K562 (cell line): Measurements from ENCODE around the gene LRP3. TPM values are rescaled to one million over a fixed set of nuclear protein-coding genes. Genes with fewer than 3 reads are reported as not detected.

Experiments
- ATAC-seq: fragments of 200-7000 bp; cut with Tn5 transposase; 3 replicates; pipeline ENCODE4 v1.9.1; 2020; ENCODE audit warnings: moderate library complexity
- BruUV-seq: library from RNA; stranded (reverse); fragments of 400-500 nt; replicated peaks from 2 replicates; lab custom pipeline; 2021; lab: Mats Ljungman, UMichigan
- CTCF ChIA-PET: fragments of 300-600 bp; formaldehyde crosslinking; extraction: SDS; loops from one replicate; lab custom pipeline; 2021; ENCODE audit warnings: low intra/inter-chr PET ratio; lab: Yijun Ruan, JAX
- POLR2A ChIA-PET: fragments of 300-600, 350-650 bp; sonication (Branson Sonifier 250); formaldehyde crosslinking; extraction: SDS; loops from one replicate; lab custom pipeline; 2021; ENCODE audit warnings: antibody characterized with exemption, inconsistent platforms; lab: Yijun Ruan, JAX
- DNase-seq, 4 experiments: peaks; one replicate each; pipeline versions ENCODE4 v3.0.0 to v3.0.0-alpha.2; 2011 to 2018; ENCODE audit warnings: low spot score in 3 of 4, mixed read lengths in 3 of 4; ENCODE audit errors: extremely low read depth in 1 of 4
- FAIRE-seq: peaks from 2 replicates; lab custom pipeline; 2011; peaks lifted over from hg19 to GRCh38; lab: Jason Lieb, UNC
- H2AFZ ChIP-seq: 2 replicates; pipeline ENCODE4 v1.6.0; 2011; ENCODE audit warnings: low read depth, low read length, control low read depth, inconsistent platforms
- H3K27ac ChIP-seq: fragments of 200-600 bp; 3 replicates; pipeline ENCODE4 v1.8.0; 2011; ENCODE audit warnings: low read depth, mild to moderate bottlenecking, control low read depth, inconsistent platforms, low read length, moderate library complexity, mixed read lengths; ENCODE audit errors: extremely low read depth
- H3K27me3 ChIP-seq, 2 experiments: fragments of 300-600 bp in 1 of 2; 2 replicates in 1 of 2; 3 replicates in 1 of 2; pipeline versions ENCODE4 v1.6.0 to v1.8.0; 2011; ENCODE audit warnings: inconsistent platforms in 2 of 2, low read length in 2 of 2, mild to moderate bottlenecking in 1 of 2, mixed read lengths in 1 of 2, moderate library complexity in 1 of 2; ENCODE audit not compliant: control insufficient read depth in 2 of 2, insufficient read depth in 2 of 2
- H3K36me3 ChIP-seq: fragments of 300-600 bp; 3 replicates; pipeline ENCODE4 v1.8.0; 2011; ENCODE audit warnings: mild to moderate bottlenecking, low read length, inconsistent platforms; ENCODE audit not compliant: control insufficient read depth, insufficient read depth
- H3K4me1 ChIP-seq, 2 experiments: fragments of 200-600 bp in 1 of 2; replicated peaks in 1 of 2; 2 replicates in 1 of 2; 3 replicates in 1 of 2; pipeline versions ENCODE4 v1.5.1 to v1.8.0; 2011; ENCODE audit warnings: inconsistent platforms in 2 of 2, low read length in 2 of 2, mild to moderate bottlenecking in 1 of 2, mixed read lengths in 1 of 2, moderate library complexity in 1 of 2; ENCODE audit not compliant: control insufficient read depth in 2 of 2, insufficient read depth in 2 of 2
- H3K4me2 ChIP-seq: 2 replicates; pipeline ENCODE4 v1.6.1; 2011; ENCODE audit warnings: low read length, control low read depth, inconsistent platforms, mixed read lengths; ENCODE audit not compliant: insufficient read depth
- H3K4me3 ChIP-seq: fragments of 200-600 bp; sonication (generic), shearing (Covaris generic); 2 replicates; pipeline ENCODE4 v1.5.1; 2016; ENCODE audit warnings: control low read depth, inconsistent platforms
- H3K79me2 ChIP-seq: fragments of 200-600 bp; 3 replicates; pipeline ENCODE4 v1.8.0; 2011; ENCODE audit warnings: low read length, inconsistent platforms; ENCODE audit not compliant: control insufficient read depth, insufficient read depth
- H3K9ac ChIP-seq, 2 experiments: 2 replicates each; pipeline versions ENCODE4 v1.6.0 to v1.6.1; 2011; ENCODE audit warnings: low read depth in 2 of 2, low read length in 2 of 2, control low read depth in 1 of 2, inconsistent platforms in 1 of 2, mild to moderate bottlenecking in 1 of 2, mixed read lengths in 1 of 2; ENCODE audit not compliant: insufficient read depth in 1 of 2
- H3K9me1 ChIP-seq: one replicate; pipeline ENCODE4 v1.6.0; 2011; ENCODE audit warnings: inconsistent platforms, mild to moderate bottlenecking, low read length, moderate library complexity; ENCODE audit not compliant: control insufficient read depth, insufficient read depth
- H3K9me3 ChIP-seq: replicated peaks from 2 replicates; pipeline ENCODE4 v1.5.1; 2011; ENCODE audit warnings: low read depth, low read length, inconsistent platforms; ENCODE audit not compliant: control insufficient read depth, insufficient read depth
- H4K20me1 ChIP-seq: replicated peaks from 2 replicates; pipeline ENCODE4 v1.6.1; 2011; ENCODE audit warnings: low read length, inconsistent platforms, mixed read lengths; ENCODE audit not compliant: control insufficient read depth, insufficient read depth
- C11orf30 ChIP-seq: fragments of 450-650 bp; IDR thresholded peaks from 2 replicates; pipeline ENCODE4 v1.6.1; 2016; ENCODE audit warnings: low read depth, mild to moderate bottlenecking
- HDAC8 ChIP-seq: fragments of 450-650 bp; IDR thresholded peaks from 2 replicates; pipeline ENCODE4 v1.6.1; 2016; ENCODE audit warnings: mild to moderate bottlenecking, missing genetic modification characterization, moderate library complexity, missing compliant biosample characterization
- MEIS2 ChIP-seq: fragments of 450-650 bp; IDR thresholded peaks from 2 replicates; pipeline ENCODE4 v1.6.1; 2014; ENCODE audit warnings: mild to moderate bottlenecking; ENCODE audit not compliant: partially characterized antibody
- MLLT1 ChIP-seq, 2 experiments: fragments of 450-650 bp; IDR thresholded peaks; 2 replicates each; pipeline ENCODE4 v1.6.1; 2016
- MYC ChIP-seq, 2 experiments: fragments of 250-450 bp in 1 of 2; sonication (Bioruptor Pico) in 1 of 2; IDR thresholded peaks; 2 replicates each; pipeline versions ENCODE4 v1.5.1 to v1.6.1; 2012 to 2021; ENCODE audit warnings: low read depth in 2 of 2, borderline replicate concordance in 1 of 2, improper control_type of control experiment in 1 of 2, low read length in 1 of 2, mild to moderate bottlenecking in 1 of 2, moderate library complexity in 1 of 2
- NKRF ChIP-seq: fragments of 450-650 bp; IDR thresholded peaks from 2 replicates; pipeline ENCODE4 v1.6.1; 2016; ENCODE audit warnings: borderline replicate concordance
- PHTF2 ChIP-seq: fragments of 250-450 bp; sonication (Bioruptor Pico); IDR thresholded peaks from 2 replicates; pipeline ENCODE4 v1.5.0; 2021; ENCODE audit warnings: mild to moderate bottlenecking
- RBM14 ChIP-seq: fragments of 200-400 bp; formaldehyde crosslinking; IDR thresholded peaks from 2 replicates; pipeline ENCODE4 v1.6.1; 2018; ENCODE audit warnings: low read depth, mild to moderate bottlenecking, low read length, moderate library complexity, borderline replicate concordance; ENCODE audit not compliant: insufficient read depth
- RFX5 ChIP-seq: IDR thresholded peaks from 2 replicates; pipeline ENCODE4 v1.6.1; 2011; ENCODE audit warnings: low read depth, mild to moderate bottlenecking, improper control_type of control experiment, low read length
- SMARCA5 ChIP-seq: fragments of 450-650 bp; IDR thresholded peaks from 2 replicates; pipeline ENCODE4 v1.6.1; 2016
- SMC3 ChIP-seq: conservative IDR thresholded peaks from 2 replicates; pipeline ENCODE4 v1.6.1; 2011; ENCODE audit warnings: low read depth, low read length, improper control_type of control experiment; ENCODE audit not compliant: insufficient read depth
- TAL1 ChIP-seq: fragments of 450-650 bp; IDR thresholded peaks from 2 replicates; pipeline ENCODE4 v1.6.1; 2016; ENCODE audit warnings: mild to moderate bottlenecking
- XRCC3 ChIP-seq: fragments of 450-650 bp; IDR thresholded peaks from 2 replicates; pipeline ENCODE4 v1.6.1; 2017; ENCODE audit warnings: mild to moderate bottlenecking, moderate library complexity
- ZNF431 ChIP-seq: sonication (generic); formaldehyde crosslinking; IDR thresholded peaks from 2 replicates; pipeline ENCODE4 v1.8.0; 2022; ENCODE audit warnings: mild to moderate bottlenecking, missing genetic modification reagents
- ZNF785 ChIP-seq: fragments of 250-450 bp; sonication (Bioruptor Pico); IDR thresholded peaks from 2 replicates; pipeline ENCODE4 v1.4.0; 2020; ENCODE audit warnings: mild to moderate bottlenecking
- WGBS: fragments of 100-300 bp; shearing (Covaris generic); methylation state at CpG from one replicate; pipeline ENCODE4 v1.1.6; 2016; ENCODE audit warnings: low coverage, mixed read lengths; ENCODE audit not compliant: insufficient coverage; ENCODE audit errors: missing lambda C conversion rate; 5-methylcytosine and 5-hydroxymethylcytosine counted together
- in situ Hi-C: fragments of 300-500 bp; cut with MboI; formaldehyde crosslinking; loops from 4 replicates; pipeline ENCODE4 v1.15.0; 2018; ENCODE audit warnings: inconsistent platforms, mixed read lengths
- intact Hi-C: fragments of 100-400 bp; cut with micrococcal nuclease; formaldehyde crosslinking; loops from 2 replicates; pipeline ENCODE4 v1.14.2; 2022
- polyA plus RNA-seq, 8 experiments: library from polyadenylated mRNA; depleted of rRNA in 4 of 8; stranded (reverse) in 5 of 8; unstranded in 3 of 8; fragments of >200 nt; fragmentation: Nextera tagmentation in 2 of 8; fragmentation: Illumina TruSeq in 1 of 8; extraction: Ambion mirVana in 2 of 8; extraction: Trizol in 1 of 8; gene quantifications; 2 replicates each; pipeline versions ENCODE4 v1.2.1 to v1.2.3, GENCODE V29; 2011 to 2014; ENCODE audit warnings: inconsistent platforms in 1 of 8, missing spikeins in 1 of 8
- total RNA-seq, 7 experiments: library from RNA; depleted of rRNA in 6 of 7; stranded (reverse); fragments of >200 nt in 6 of 7; fragmentation: Illumina TruSeq in 2 of 7; extraction: Trizol in 2 of 7; gene quantifications; 2 replicates each; pipeline versions ENCODE4 v1.2.1 to v1.2.3, GENCODE V29; 2011 to 2021; ENCODE audit warnings: low replicate concordance in 1 of 7
- TF ChIP-seq, protein P1 (sequence below): sonication (generic); formaldehyde crosslinking; IDR thresholded peaks from 2 replicates; pipeline ENCODE4 v1.8.0; 2022; ENCODE audit warnings: missing genetic modification reagents, mild to moderate bottlenecking, moderate library complexity, borderline replicate concordance

Gene LRP3
- total and polyA plus RNA-seq, 9 of the 15 experiments (the other 6 are each of a cell fraction or from before 2014, with no cell fraction given): 0.29 TPM; not detected in 8

- Histone ChIP-seq H3K4me1 (peaks cover 12 to 30% of the 10 kb centered on the region in 2 experiments; a peak in 4 of 5 replicates), H3K9me1 (no peaks in the 10 kb centered on the region), H3K36me3 (no peaks in the 10 kb centered on the region), H3K4me2 (peak overlapping the region; percentile 74), H3K9ac (peak overlapping the region; percentile 21 to 89; a peak in 3 of 4 replicates), H3K4me3 (peak overlapping the region; percentile 72), H2AFZ (peak overlapping the region; percentile 75), H3K27me3 (peaks cover 6 to 13% of the 10 kb centered on the region in 2 experiments; a peak in 4 of 5 replicates), H3K27ac (peak overlapping the region; percentile 20; the same call in 1 of the 3 replicates), H4K20me1 (peaks cover 4% of the 10 kb centered on the region; the same call in 1 of the 2 replicates), H3K9me3 (no peaks in the 10 kb centered on the region), H3K79me2 (peaks cover 10% of the 10 kb centered on the region; the same call in 2 of the 3 replicates)
- intact Hi-C loops (loop anchor here (5.0 kb wide), 1 partner anchor 205 kb away; the partner anchor contains the start of genes CEP89 and FAAP24), in situ Hi-C loops (no loop called here)
- no peak for FAIRE-seq
- ChIA-PET POLR2A (interaction anchor here (0.6 to 1.7 kb wide), 9 partner anchors 11 to 217 kb away, joined by 3 to 6 read pairs (median 3); partner anchors contain the start of gene CEBPG), CTCF (interaction anchor here (0.8 to 1.4 kb wide), 3 partner anchors 33 to 201 kb away, joined by 3 to 6 read pairs (median 3); no protein-coding TSS in a partner anchor)
- under 1% methylated on average over 35 of the region's 38 CpGs for WGBS
- BruUV-seq: no TSS peak
- peak; percentile 65 for ATAC-seq
- DNase-seq: peak in 1 of 4 experiments; percentile 55
- TF ChIP-seq SMARCA5 (0 out of 2 replicates have a peak, but pooled peaks have one; percentile 12), MEIS2 (no peak), RBM14 (0 out of 2 replicates have a peak, but pooled peaks have one; percentile 54), TAL1 (no peak), ZNF431 (CRISPR knock-in tag) (0 out of 2 replicates have a peak, but pooled peaks have one; percentile 13), RFX5 (no peak), ZNF785 (CRISPR knock-in tag) (no peak), C11orf30 (no peak), PHTF2 (CRISPR knock-in tag) (no peak), MLLT1 (IDR thresholded peaks at IDR 0.05) (0 out of 4 replicates have a peak, but pooled peaks of 1 of the 2 experiments have one; percentile 13), NKRF (peak; percentile 60; the same call in 1 of the 2 replicates), HDAC8 (0 out of 2 replicates have a peak, but pooled peaks have one; percentile 8), MYC (IDR thresholded peaks at IDR 0.05; ENCODE audit: low read depth, low read length) (no peak), MYC (CRISPR knock-in tag; IDR thresholded peaks at IDR 0.05; ENCODE audit: borderline replicate concordance, low read depth) (0 out of 2 replicates have a peak, but pooled peaks have one; percentile 20), XRCC3 (no peak), SMC3 (0 out of 2 replicates have a peak, but pooled peaks have one; percentile 11)
- TF ChIP-seq, protein P1, sequence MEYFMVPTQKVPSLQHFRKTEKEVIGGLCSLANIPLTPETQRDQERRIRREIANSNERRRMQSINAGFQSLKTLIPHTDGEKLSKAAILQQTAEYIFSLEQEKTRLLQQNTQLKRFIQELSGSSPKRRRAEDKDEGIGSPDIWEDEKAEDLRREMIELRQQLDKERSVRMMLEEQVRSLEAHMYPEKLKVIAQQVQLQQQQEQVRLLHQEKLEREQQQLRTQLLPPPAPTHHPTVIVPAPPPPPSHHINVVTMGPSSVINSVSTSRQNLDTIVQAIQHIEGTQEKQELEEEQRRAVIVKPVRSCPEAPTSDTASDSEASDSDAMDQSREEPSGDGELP (CRISPR knock-in tag): peak; percentile 63; the same call in 1 of the 2 replicates
Measured at GRCh38 chr19:33177417-33177979, 16.6 kb upstream of the LRP3 start.
